Gastroesophageal sphincter (tissue), 4 donors: ENCODE results near the gene AGAP9. TPM values are rescaled to one million over a fixed set of nuclear protein-coding genes. Genes with fewer than 3 reads are reported as not detected.
A peak's percentile ranks its signal among the peaks of the same experiment; 100 is the strongest.
"Not testable (repeated sequence)": the region's sequence is repeated elsewhere in the genome, so short reads cannot be mapped to it uniquely, and the experiment has no call there.

ENCODE experiments used
- ATAC-seq: fragments of 150-250 bp; one replicate; pipeline ENCODE4 v1.9.1; 2016; ENCODE audit warnings: mild to moderate bottlenecking, moderate library complexity
- H3K27ac ChIP-seq, 4 donors: fragments of 200-600 bp; sonication (generic) in 3 of 4; 1 replicate in 3 of 4; 2 replicates in 1 of 4; pipeline ENCODE4 v1.5.1; 2016 to 2019
- H3K27me3 ChIP-seq: fragments of 200-600 bp; sonication (generic); one replicate; pipeline ENCODE4 v1.5.1; 2019
- H3K36me3 ChIP-seq, 2 donors: fragments of 200-600 bp; sonication (generic); one replicate each; pipeline ENCODE4 v1.5.1; 2019; ENCODE audit warnings: control low read depth in 1 of 2
- H3K4me1 ChIP-seq, 3 donors: fragments of 200-600 bp; sonication (generic); 1 replicate in 2 of 3; 2 replicates in 1 of 3; pipeline ENCODE4 v1.5.1; 2016 to 2019; ENCODE audit warnings: control low read depth in 2 of 3
- H3K4me3 ChIP-seq, 2 donors: fragments of 200-600 bp; sonication (generic); one replicate each; pipeline ENCODE4 v1.5.1; 2019; ENCODE audit warnings: mild to moderate bottlenecking in 1 of 2, moderate library complexity in 1 of 2
- H3K9me3 ChIP-seq, 3 donors: fragments of 200-600 bp; sonication (generic); one replicate each; pipeline ENCODE4 v1.5.1; 2017 to 2019; ENCODE audit warnings: control low read depth in 2 of 3
- CTCF ChIP-seq, 4 experiments: fragments of 200-600 bp in 2 of 4; fragments of 450-650 bp in 2 of 4; sonication (generic) in 1 of 4; IDR thresholded peaks; one replicate each; pipeline ENCODE4 v1.5.1; 2017 to 2019; ENCODE audit warnings: antibody characterized with exemption in 4 of 4, mild to moderate bottlenecking in 2 of 4, moderate library complexity in 2 of 4
- POLR2A ChIP-seq, 2 donors: fragments of 450-650 bp; IDR thresholded peaks; one replicate each; pipeline ENCODE4 v1.6.1; 2017; ENCODE audit warnings: antibody characterized with exemption in 2 of 2, mild to moderate bottlenecking in 2 of 2, moderate library complexity in 1 of 2
- POLR2AphosphoS5 ChIP-seq: sonication (generic); formaldehyde crosslinking; IDR thresholded peaks from one replicate; pipeline ENCODE4 v1.6.1; 2017; ENCODE audit warnings: antibody characterized with exemption
- WGBS, 2 donors: methylation state at CpG; one replicate each; pipeline ENCODE4 v1.1.5; 2018; ENCODE audit warnings: low coverage in 1 of 2; 5-methylcytosine and 5-hydroxymethylcytosine counted together
- total RNA-seq, 4 donors: library from RNA; depleted of rRNA; stranded (reverse); fragments of >200 nt; gene quantifications; one replicate each; pipeline ENCODE4 v1.1.0, GENCODE V29; 2016

Gene AGAP9
- total RNA-seq, 4 donors from 2014 or later: 1.6 to 11.7 (median 5.1) TPM

GRCh38 chr10:47553214-47553859 lies 29.9 kb upstream of the AGAP9 start:
- peaks cover 0 to 11% of the 10 kb centered on the region in 2 donors for H3K36me3 ChIP-seq
- H3K4me1 ChIP-seq, H3K27me3 ChIP-seq, H3K9me3 ChIP-seq: not testable (repeated sequence)
- peak overlapping the region; percentile 62 to 91 for H3K4me3 ChIP-seq
- WGBS, 2 donors: 2% methylated on average over 13 of the region's 60 CpGs; no CpG with 5 or more reads in 1 of the 2 donors
- H3K27ac ChIP-seq: peak overlapping the region; percentile 81 to 86 (median 83)
- TF ChIP-seq POLR2AphosphoS5: peak; percentile 56
- peak; percentile 26 to 41 for TF ChIP-seq POLR2A (IDR thresholded peaks at IDR 0.05)
- TF ChIP-seq CTCF (IDR thresholded peaks at IDR 0.05): peak in 1 of 4 experiments; percentile 3
- peak; percentile 95 for ATAC-seq

- Histone ChIP-seq H3K36me3 (peaks cover 0 to 11% of the 10 kb centered on the region in 2 donors), H3K27ac (peak overlapping the region; percentile 77 to 86 (median 82)), H3K4me3 (peak overlapping the region; percentile 62 to 91)
- TF ChIP-seq CTCF (IDR thresholded peaks at IDR 0.05): peak in 1 of 4 experiments; percentile 46
- ATAC-seq: peak; percentile 16
- not testable (repeated sequence) for H3K4me1 ChIP-seq, H3K9me3 ChIP-seq, H3K27me3 ChIP-seq
- WGBS, 2 donors: 0 to 14% methylated on average over 4 to 5 of the region's 7 CpGs
These were observed 29.3 kb upstream of the AGAP9 start for GRCh38 chr10:47552719-47553118.

GRCh38 chr10:47547286-47547685 lies 23.8 kb upstream of the AGAP9 start:
- not testable (repeated sequence) for H3K4me1 ChIP-seq
- WGBS, 2 donors: 83% methylated on average over 1 of the region's 3 CpGs; no CpG with 5 or more reads in 1 of the 2 donors

GRCh38 chr10:47536430-47536829 lies 13.0 kb upstream of the AGAP9 start:
- not testable (repeated sequence) for H3K4me1 ChIP-seq, ATAC-seq, H3K36me3 ChIP-seq, H3K27ac ChIP-seq, H3K4me3 ChIP-seq, H3K9me3 ChIP-seq, H3K27me3 ChIP-seq
- no CpG with 5 or more reads among the region's 3 CpGs for WGBS, 2 donors

More at GRCh38 chr10:47547286-47547685, 23.8 kb upstream of the AGAP9 start:
- H3K27me3 ChIP-seq, H3K27ac ChIP-seq, H3K4me3 ChIP-seq, H3K9me3 ChIP-seq, ATAC-seq: not testable (repeated sequence)
- H3K36me3 ChIP-seq: peaks cover 0 to 14% of the 10 kb centered on the region in 2 donors

GRCh38 chr10:47502313-47502712 lies 21.1 kb downstream of the AGAP9 start:
- not testable (repeated sequence) for ATAC-seq, H3K4me1 ChIP-seq, H3K4me3 ChIP-seq, H3K27me3 ChIP-seq, H3K27ac ChIP-seq, H3K9me3 ChIP-seq
- WGBS, 2 donors: no CpG with 5 or more reads among the region's 9 CpGs
- peaks cover 0 to 11% of the 10 kb centered on the region in 2 donors for H3K36me3 ChIP-seq

GRCh38 chr10:47494226-47494625 lies 29.2 kb downstream of the AGAP9 start:
- not testable (repeated sequence) for H3K9me3 ChIP-seq, H3K36me3 ChIP-seq, ATAC-seq, H3K4me3 ChIP-seq, H3K27ac ChIP-seq, H3K4me1 ChIP-seq, H3K27me3 ChIP-seq
- no CpG with 5 or more reads among the region's 6 CpGs for WGBS, 2 donors

GRCh38 chr10:47491600-47491999 lies 31.8 kb downstream of the AGAP9 start, which contains the start of gene FAM25G:
Gene FAM25G, minus strand, starts transcription at chr10:47491700. Its CDS starts 26 bp downstream, at chr10:47491674.
- not testable (repeated sequence) for H3K27ac ChIP-seq, H3K4me3 ChIP-seq, ATAC-seq, H3K27me3 ChIP-seq, H3K4me1 ChIP-seq, H3K36me3 ChIP-seq, H3K9me3 ChIP-seq
- WGBS, 2 donors: no CpG with 5 or more reads among the region's 9 CpGs

GRCh38 chr10:47489630-47490029 lies 33.8 kb downstream of the AGAP9 start:
- no CpG with 5 or more reads among the region's 7 CpGs for WGBS, 2 donors
- not testable (repeated sequence) for ATAC-seq, H3K36me3 ChIP-seq

GRCh38 chr10:47485943-47486342 lies 37.5 kb downstream of the AGAP9 start:
- ATAC-seq, H3K27ac ChIP-seq, H3K4me1 ChIP-seq, H3K4me3 ChIP-seq, H3K9me3 ChIP-seq, H3K36me3 ChIP-seq, H3K27me3 ChIP-seq: not testable (repeated sequence)
- no CpG with 5 or more reads among the region's 4 CpGs for WGBS, 2 donors

More at GRCh38 chr10:47489630-47490029, 33.8 kb downstream of the AGAP9 start:
- not testable (repeated sequence) for H3K4me3 ChIP-seq, H3K4me1 ChIP-seq, H3K9me3 ChIP-seq, H3K27ac ChIP-seq, H3K27me3 ChIP-seq

GRCh38 chr10:47484786-47485185 lies 38.7 kb downstream of the AGAP9 start:
- not testable (repeated sequence) for H3K27ac ChIP-seq, H3K4me3 ChIP-seq, H3K36me3 ChIP-seq, ATAC-seq, H3K9me3 ChIP-seq, H3K27me3 ChIP-seq, H3K4me1 ChIP-seq
- 100% methylated on average over 1 of the region's 11 CpGs; no CpG with 5 or more reads in 1 of the 2 donors for WGBS, 2 donors

GRCh38 chr10:47483923-47484322 lies 39.5 kb downstream of the AGAP9 start, which contains the start of gene ANXA8:
Gene ANXA8, minus strand, starts transcription at chr10:47484115. Its CDS starts 182 bp downstream, at chr10:47483933.
- ATAC-seq, H3K36me3 ChIP-seq, H3K4me3 ChIP-seq, H3K9me3 ChIP-seq, H3K4me1 ChIP-seq, H3K27me3 ChIP-seq, H3K27ac ChIP-seq: not testable (repeated sequence)
- no CpG with 5 or more reads among the region's 11 CpGs for WGBS, 2 donors
